Measurements from ENCODE around the gene CIITA.

DNA sequence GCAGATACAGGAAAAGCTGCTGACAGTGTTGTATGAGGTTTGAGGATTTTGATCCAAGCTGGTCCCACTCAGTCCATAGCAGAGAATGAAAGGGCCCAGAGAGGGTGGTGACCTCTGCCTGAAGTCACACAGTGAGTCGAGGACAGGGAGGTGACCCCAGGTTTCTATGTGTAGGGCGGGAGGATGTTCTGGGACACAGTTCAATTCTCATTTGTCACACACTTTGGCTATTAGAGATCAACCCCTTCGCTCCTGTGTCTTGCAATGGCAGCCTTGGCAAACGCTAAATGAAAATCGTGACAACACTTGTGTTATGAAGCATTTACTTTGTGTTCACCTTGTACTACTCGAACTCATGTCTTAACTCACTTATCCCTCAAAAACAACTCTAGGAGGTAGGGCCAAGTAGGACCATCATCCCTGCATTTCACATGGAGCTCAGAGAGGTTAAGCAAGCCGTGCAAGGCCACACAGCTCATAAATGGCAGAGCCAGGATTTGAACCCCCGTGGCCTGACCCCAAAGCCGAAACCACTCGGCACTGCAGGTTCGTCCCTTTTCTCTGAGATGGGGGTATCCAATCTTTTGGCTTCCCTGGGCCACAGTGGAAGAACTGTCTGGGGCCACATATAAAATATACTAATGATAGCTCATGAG, 55.1 kb downstream of the CIITA start:
- TF ChIP-seq, protein P1, sequence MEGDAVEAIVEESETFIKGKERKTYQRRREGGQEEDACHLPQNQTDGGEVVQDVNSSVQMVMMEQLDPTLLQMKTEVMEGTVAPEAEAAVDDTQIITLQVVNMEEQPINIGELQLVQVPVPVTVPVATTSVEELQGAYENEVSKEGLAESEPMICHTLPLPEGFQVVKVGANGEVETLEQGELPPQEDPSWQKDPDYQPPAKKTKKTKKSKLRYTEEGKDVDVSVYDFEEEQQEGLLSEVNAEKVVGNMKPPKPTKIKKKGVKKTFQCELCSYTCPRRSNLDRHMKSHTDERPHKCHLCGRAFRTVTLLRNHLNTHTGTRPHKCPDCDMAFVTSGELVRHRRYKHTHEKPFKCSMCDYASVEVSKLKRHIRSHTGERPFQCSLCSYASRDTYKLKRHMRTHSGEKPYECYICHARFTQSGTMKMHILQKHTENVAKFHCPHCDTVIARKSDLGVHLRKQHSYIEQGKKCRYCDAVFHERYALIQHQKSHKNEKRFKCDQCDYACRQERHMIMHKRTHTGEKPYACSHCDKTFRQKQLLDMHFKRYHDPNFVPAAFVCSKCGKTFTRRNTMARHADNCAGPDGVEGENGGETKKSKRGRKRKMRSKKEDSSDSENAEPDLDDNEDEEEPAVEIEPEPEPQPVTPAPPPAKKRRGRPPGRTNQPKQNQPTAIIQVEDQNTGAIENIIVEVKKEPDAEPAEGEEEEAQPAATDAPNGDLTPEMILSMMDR (IDR thresholded peaks at IDR 0.05; ENCODE audit: low read depth, low read length, poor library complexity, severe bottlenecking), result no peak
- no peak for TF ChIP-seq EZH2phosphoT487 (IDR thresholded peaks at IDR 0.05; ENCODE audit: borderline replicate concordance, low read length)

Measured in DOHH2 (cell line).